Kidney epithelial cell (primary cell): ENCODE results near the gene PRLH. TPM values are rescaled to one million over a fixed set of nuclear protein-coding genes. Genes with fewer than 3 reads are reported as not detected.

Source experiments
- DNase-seq: peaks from one replicate; pipeline ENCODE4 v3.0.0-alpha.2; 2010; ENCODE audit warnings: low read depth
- H3K27me3 ChIP-seq: 2 replicates; pipeline ENCODE4 v1.6.0; 2011; ENCODE audit warnings: low read length; ENCODE audit not compliant: control insufficient read depth, insufficient read depth
- H3K36me3 ChIP-seq: 2 replicates; pipeline ENCODE4 v1.5.1; 2011; ENCODE audit warnings: low read length; ENCODE audit not compliant: control insufficient read depth, insufficient read depth
- H3K4me3 ChIP-seq: 2 replicates; pipeline ENCODE4 v1.5.1; 2011; ENCODE audit warnings: low read depth, mild to moderate bottlenecking, control low read depth, low read length
- CTCF ChIP-seq: IDR thresholded peaks from 2 replicates; pipeline ENCODE4 v1.5.1; 2011; ENCODE audit warnings: mild to moderate bottlenecking, moderate library complexity, low read length, control low read depth, inconsistent platforms; ENCODE audit not compliant: insufficient read depth, poor library complexity, severe bottlenecking
- total RNA-seq: library from RNA; depleted of rRNA; stranded (reverse); fragments of >200 nt; gene quantifications from 2 replicates; pipeline ENCODE4 v1.2.3, GENCODE V29; 2015

The PRLH gene
- total RNA-seq, 1 donor from 2014 or later, result not detected

GRCh38 chr2:237569041-237569440, 2.7 kb downstream of the PRLH start:
- Histone ChIP-seq H3K27me3 (peaks cover 3% of the 10 kb centered on the region), H3K4me3 (no peak overlapping the region), H3K36me3 (no peaks in the 10 kb centered on the region)
- DNase-seq, result no peak
- no peak for TF ChIP-seq CTCF

- no peak for DNase-seq
- no peak for TF ChIP-seq CTCF
- Histone ChIP-seq H3K27me3 (peaks cover 3% of the 10 kb centered on the region), H3K36me3 (no peaks in the 10 kb centered on the region), H3K4me3 (no peak overlapping the region)
Observed at GRCh38 chr2:237569896-237570295, 3.5 kb downstream of the PRLH start.

GRCh38 chr2:237570776-237571335, 4.5 kb downstream of the PRLH start:
- Histone ChIP-seq H3K36me3 (no peaks in the 10 kb centered on the region), H3K27me3 (peaks cover 3% of the 10 kb centered on the region), H3K4me3 (no peak overlapping the region)
- TF ChIP-seq CTCF, result no peak
- no peak for DNase-seq

- no peak for TF ChIP-seq CTCF
- no peak for DNase-seq
- Histone ChIP-seq H3K36me3 (no peaks in the 10 kb centered on the region), H3K27me3 (peaks cover 3% of the 10 kb centered on the region), H3K4me3 (no peak overlapping the region)
Observed at GRCh38 chr2:237571551-237571950, 5.2 kb downstream of the PRLH start.

GRCh38 chr2:237572021-237572741, 5.8 kb downstream of the PRLH start:
- no peak overlapping the region for H3K4me3 ChIP-seq
- peak; percentile 98 for TF ChIP-seq CTCF

GRCh38 chr2:237572742-237573101, 6.3 kb downstream of the PRLH start:
- no peak for TF ChIP-seq CTCF
- Histone ChIP-seq H3K27me3 (peaks cover 3% of the 10 kb centered on the region), H3K4me3 (no peak overlapping the region), H3K36me3 (no peaks in the 10 kb centered on the region)
- DNase-seq, result no peak

More at GRCh38 chr2:237572021-237572741, 5.8 kb downstream of the PRLH start:
- peaks cover 3% of the 10 kb centered on the region for H3K27me3 ChIP-seq
- DNase-seq, result peak; percentile 70
- no peaks in the 10 kb centered on the region for H3K36me3 ChIP-seq
